Trophoblast cell (in vitro differentiated cells and primary cell): ENCODE measurements around the gene MAPK8IP2.
"Not testable (repeated sequence)": the region's sequence is repeated elsewhere in the genome, so short reads cannot be mapped to it uniquely, and the experiment has no call there.

Experiments
- DNase-seq, 2 donors: peaks; one replicate each; pipeline ENCODE4 v3.0.0-alpha.2; 2016
- H2AFZ ChIP-seq: 2 replicates; pipeline ENCODE4 v1.6.1; 2013; ENCODE audit warnings: low read length, moderate library complexity, mild to moderate bottlenecking; ENCODE audit not compliant: insufficient read depth, poor library complexity
- H2AK5ac ChIP-seq: 2 replicates; pipeline ENCODE4 v1.6.1; 2013; ENCODE audit warnings: mild to moderate bottlenecking, low read length
- H2BK120ac ChIP-seq: 2 replicates; pipeline ENCODE4 v1.6.1; 2013; ENCODE audit warnings: low read length, mild to moderate bottlenecking, moderate library complexity; ENCODE audit not compliant: insufficient read depth, poor library complexity
- H2BK12ac ChIP-seq: 2 replicates; pipeline ENCODE4 v1.6.1; 2013; ENCODE audit warnings: mild to moderate bottlenecking, low read length, moderate library complexity
- H2BK5ac ChIP-seq: 2 replicates; pipeline ENCODE4 v1.6.1; 2013; ENCODE audit warnings: low read length, low read depth, moderate library complexity, mild to moderate bottlenecking; ENCODE audit not compliant: poor library complexity
- H3K14ac ChIP-seq: 2 replicates; pipeline ENCODE4 v1.6.1; 2013; ENCODE audit warnings: mild to moderate bottlenecking, low read length
- H3K18ac ChIP-seq: 2 replicates; pipeline ENCODE4 v1.6.1; 2013; ENCODE audit warnings: mild to moderate bottlenecking, low read length
- H3K23ac ChIP-seq: 2 replicates; pipeline ENCODE4 v1.6.1; 2013; ENCODE audit warnings: low read length
- H3K27ac ChIP-seq: 2 replicates; pipeline ENCODE4 v1.5.1; 2013; ENCODE audit warnings: low read depth, mild to moderate bottlenecking, inconsistent platforms, low read length, moderate library complexity
- H3K27me3 ChIP-seq: 2 replicates; pipeline ENCODE4 v1.6.1; 2013; ENCODE audit warnings: inconsistent platforms, mild to moderate bottlenecking, low read length, moderate library complexity; ENCODE audit not compliant: insufficient read depth
- H3K36me3 ChIP-seq, 2 experiments: 1 replicate in 1 of 2; 2 replicates in 1 of 2; pipeline ENCODE4 v1.6.1; 2013; ENCODE audit warnings: low read length in 2 of 2, mild to moderate bottlenecking in 2 of 2, moderate library complexity in 1 of 2; ENCODE audit not compliant: insufficient read depth in 2 of 2, control insufficient read depth in 1 of 2
- H3K4ac ChIP-seq: 2 replicates; pipeline ENCODE4 v1.6.1; 2013; ENCODE audit warnings: low read depth, mild to moderate bottlenecking, low read length, moderate library complexity
- H3K4me1 ChIP-seq, 2 experiments: 1 replicate in 1 of 2; 2 replicates in 1 of 2; pipeline ENCODE4 v1.6.1; 2013; ENCODE audit warnings: low read length in 2 of 2, mild to moderate bottlenecking in 2 of 2, moderate library complexity in 1 of 2; ENCODE audit not compliant: insufficient read depth in 2 of 2, control insufficient read depth in 1 of 2
- H3K4me2 ChIP-seq: 2 replicates; pipeline ENCODE4 v1.6.1; 2013; ENCODE audit warnings: inconsistent platforms, mild to moderate bottlenecking, low read length, moderate library complexity
- H3K4me3 ChIP-seq: 2 replicates; pipeline ENCODE4 v1.5.1; 2013; ENCODE audit warnings: mild to moderate bottlenecking, low read depth, low read length, inconsistent platforms
- H3K79me1 ChIP-seq: one replicate; pipeline ENCODE4 v1.6.1; 2013; ENCODE audit warnings: low read length
- H3K79me2 ChIP-seq: 2 replicates; pipeline ENCODE4 v1.6.1; 2013; ENCODE audit warnings: low read length, mild to moderate bottlenecking; ENCODE audit not compliant: control insufficient read depth, insufficient read depth, poor library complexity
- H3K9ac ChIP-seq: 2 replicates; pipeline ENCODE4 v1.6.1; 2013; ENCODE audit warnings: mild to moderate bottlenecking, low read length
- H3K9me3 ChIP-seq: 2 replicates; pipeline ENCODE4 v1.6.1; 2013; ENCODE audit warnings: low read depth, mild to moderate bottlenecking, control low read depth, inconsistent platforms, low read length; ENCODE audit not compliant: insufficient read depth
- H4K12ac ChIP-seq: 2 replicates; pipeline ENCODE4 v1.6.1; 2013; ENCODE audit warnings: low read depth, mild to moderate bottlenecking, low read length, moderate library complexity
- H4K8ac ChIP-seq: 2 replicates; pipeline ENCODE4 v1.6.1; 2013; ENCODE audit warnings: low read depth, mild to moderate bottlenecking, low read length, moderate library complexity
- H4K91ac ChIP-seq: one replicate; pipeline ENCODE4 v1.6.1; 2013; ENCODE audit warnings: low read depth, mild to moderate bottlenecking, low read length, moderate library complexity
- WGBS: extraction: QIAGEN DNeasy Blood & Tissue Kit; methylation state at CpG from one replicate; pipeline ENCODE4 v1.1.7; 2013; ENCODE audit warnings: missing lambda C conversion rate; ENCODE audit not compliant: insufficient read length, insufficient coverage; ENCODE audit errors: extremely low coverage; 5-methylcytosine and 5-hydroxymethylcytosine counted together

MAPK8IP2 gene

DNA sequence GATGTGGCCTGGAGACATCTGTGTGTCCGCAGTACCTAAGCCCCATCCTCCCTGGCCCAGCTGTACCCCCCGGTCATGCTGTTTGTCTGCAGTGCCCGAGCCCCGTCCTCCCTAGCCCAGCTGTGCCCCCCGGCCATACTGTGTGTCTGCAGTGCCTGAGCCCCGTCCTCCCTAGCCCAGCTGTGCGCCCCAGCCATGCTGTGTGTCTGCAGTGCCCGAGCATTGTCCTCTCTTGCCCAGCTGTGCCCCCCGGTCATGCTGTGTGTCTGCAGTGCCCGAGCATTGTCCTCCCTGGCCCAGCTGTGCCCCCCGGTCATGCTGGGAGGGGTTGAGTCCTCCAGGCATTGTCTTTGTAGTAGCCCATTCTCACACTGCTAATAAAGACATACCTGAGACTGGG, 35.0 kb downstream of the MAPK8IP2 start:
- Histone ChIP-seq H3K4ac (no peak overlapping the region), H2AFZ (no peak overlapping the region), H2BK12ac (no peak overlapping the region), H3K36me3 (no peaks in the 10 kb centered on the region), H3K27ac (no peak overlapping the region), H4K91ac (no peak overlapping the region), H4K12ac (no peak overlapping the region), H3K4me3 (no peak overlapping the region), H3K4me1 (no peaks in the 10 kb centered on the region), H3K4me2 (no peak overlapping the region), H3K18ac (no peak overlapping the region), H3K79me1 (no peaks in the 10 kb centered on the region), H3K9ac (no peak overlapping the region), H4K8ac (no peak overlapping the region), H3K79me2 (no peaks in the 10 kb centered on the region), H3K23ac (no peak overlapping the region), H3K14ac (no peak overlapping the region), H2AK5ac (no peak overlapping the region), H3K9me3 (peaks cover 2% of the 10 kb centered on the region), H2BK120ac (no peak overlapping the region), H3K27me3 (no peaks in the 10 kb centered on the region), H2BK5ac (no peak overlapping the region)
- no peak for DNase-seq
- no CpG with 5 or more reads among the region's 11 CpGs for WGBS

DNA sequence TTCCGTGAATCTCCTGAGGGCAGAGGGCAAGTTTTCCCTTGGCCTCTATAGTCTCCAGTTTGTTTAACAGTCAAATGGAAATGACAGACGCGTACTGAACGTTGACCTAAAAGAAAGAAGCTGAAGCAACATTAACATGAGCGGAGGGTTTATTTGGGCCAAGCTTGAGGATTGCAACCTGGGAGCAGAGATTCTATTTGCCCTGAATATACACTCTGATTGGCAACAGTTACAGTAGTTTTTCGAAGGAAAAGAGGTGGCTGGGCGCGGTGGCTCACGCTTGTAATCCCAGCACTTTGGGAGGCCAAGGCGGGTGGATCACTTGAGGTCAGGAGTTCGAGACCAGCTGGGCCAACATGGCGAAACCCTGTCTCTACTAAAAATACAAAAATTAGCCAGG, 39.7 kb downstream of the MAPK8IP2 start:
- H4K12ac ChIP-seq, H2BK5ac ChIP-seq, H2AFZ ChIP-seq, H2BK120ac ChIP-seq, H3K23ac ChIP-seq, H4K8ac ChIP-seq, H3K4me2 ChIP-seq, H3K79me1 ChIP-seq, H3K18ac ChIP-seq, H2BK12ac ChIP-seq, H3K4ac ChIP-seq, H4K91ac ChIP-seq, H3K27me3 ChIP-seq, H2AK5ac ChIP-seq, H3K36me3 ChIP-seq, DNase-seq, H3K27ac ChIP-seq, H3K9me3 ChIP-seq, H3K79me2 ChIP-seq, H3K9ac ChIP-seq, H3K4me1 ChIP-seq, H3K14ac ChIP-seq, H3K4me3 ChIP-seq: not testable (repeated sequence)
- no CpG with 5 or more reads among the region's 12 CpGs for WGBS

DNA sequence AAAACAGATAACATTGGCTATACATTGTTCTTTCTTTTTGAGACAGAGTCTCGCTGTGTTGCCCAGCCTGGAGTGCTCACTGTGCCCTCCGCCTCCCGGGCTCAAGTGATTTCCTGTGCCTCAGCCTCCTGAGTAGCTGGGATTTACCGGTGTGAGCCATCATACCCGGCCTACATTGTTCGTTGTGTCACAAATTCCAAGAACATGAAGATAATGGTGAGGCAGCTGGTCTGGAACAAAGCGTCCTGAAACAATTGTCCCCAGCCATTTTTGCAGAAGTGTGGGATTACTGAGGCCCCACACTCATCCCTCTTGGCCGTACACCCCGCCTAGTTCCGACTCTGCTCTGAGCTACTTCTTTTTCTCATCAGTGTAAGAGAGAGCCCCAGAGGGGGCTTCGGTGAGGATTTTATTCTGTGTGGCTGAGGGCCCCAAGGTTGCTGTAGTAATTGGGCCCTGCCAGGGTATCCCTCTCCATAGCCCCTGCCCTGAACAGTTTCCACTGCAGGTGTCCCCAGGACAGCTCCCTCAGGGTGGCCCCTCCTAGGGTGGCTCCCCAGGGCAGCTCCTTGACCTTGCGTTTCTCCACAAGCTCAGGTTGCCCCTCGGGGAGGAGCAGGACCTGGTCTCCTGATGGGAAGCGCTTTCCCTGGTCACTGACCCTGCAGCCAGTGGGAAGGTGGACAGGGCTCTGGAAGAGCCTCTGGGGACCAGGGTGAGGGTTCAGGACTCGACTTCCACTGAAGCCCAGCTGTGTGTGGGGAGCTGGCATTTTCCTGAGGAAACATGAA, 40.5 kb downstream of the MAPK8IP2 start:
- no peak for DNase-seq
- Histone ChIP-seq H3K27ac (no peak overlapping the region), H4K12ac (no peak overlapping the region), H3K4me1 (peaks cover 3 to 4% of the 10 kb centered on the region in 2 experiments), H3K4me3 (no peak overlapping the region), H3K79me2 (no peaks in the 10 kb centered on the region), H4K8ac (no peak overlapping the region), H2BK5ac (no peak overlapping the region), H2AFZ (no peak overlapping the region), H3K27me3 (peaks cover 3% of the 10 kb centered on the region), H3K9ac (no peak overlapping the region), H4K91ac (no peak overlapping the region), H3K9me3 (peaks cover 2% of the 10 kb centered on the region), H2AK5ac (no peak overlapping the region), H3K4ac (no peak overlapping the region), H2BK12ac (no peak overlapping the region), H3K18ac (no peak overlapping the region), H3K79me1 (no peaks in the 10 kb centered on the region), H3K4me2 (no peak overlapping the region), H3K14ac (no peak overlapping the region), H2BK120ac (no peak overlapping the region), H3K36me3 (no peaks in the 10 kb centered on the region), H3K23ac (no peak overlapping the region)
- WGBS, result no CpG with 5 or more reads among the region's 15 CpGs

DNA sequence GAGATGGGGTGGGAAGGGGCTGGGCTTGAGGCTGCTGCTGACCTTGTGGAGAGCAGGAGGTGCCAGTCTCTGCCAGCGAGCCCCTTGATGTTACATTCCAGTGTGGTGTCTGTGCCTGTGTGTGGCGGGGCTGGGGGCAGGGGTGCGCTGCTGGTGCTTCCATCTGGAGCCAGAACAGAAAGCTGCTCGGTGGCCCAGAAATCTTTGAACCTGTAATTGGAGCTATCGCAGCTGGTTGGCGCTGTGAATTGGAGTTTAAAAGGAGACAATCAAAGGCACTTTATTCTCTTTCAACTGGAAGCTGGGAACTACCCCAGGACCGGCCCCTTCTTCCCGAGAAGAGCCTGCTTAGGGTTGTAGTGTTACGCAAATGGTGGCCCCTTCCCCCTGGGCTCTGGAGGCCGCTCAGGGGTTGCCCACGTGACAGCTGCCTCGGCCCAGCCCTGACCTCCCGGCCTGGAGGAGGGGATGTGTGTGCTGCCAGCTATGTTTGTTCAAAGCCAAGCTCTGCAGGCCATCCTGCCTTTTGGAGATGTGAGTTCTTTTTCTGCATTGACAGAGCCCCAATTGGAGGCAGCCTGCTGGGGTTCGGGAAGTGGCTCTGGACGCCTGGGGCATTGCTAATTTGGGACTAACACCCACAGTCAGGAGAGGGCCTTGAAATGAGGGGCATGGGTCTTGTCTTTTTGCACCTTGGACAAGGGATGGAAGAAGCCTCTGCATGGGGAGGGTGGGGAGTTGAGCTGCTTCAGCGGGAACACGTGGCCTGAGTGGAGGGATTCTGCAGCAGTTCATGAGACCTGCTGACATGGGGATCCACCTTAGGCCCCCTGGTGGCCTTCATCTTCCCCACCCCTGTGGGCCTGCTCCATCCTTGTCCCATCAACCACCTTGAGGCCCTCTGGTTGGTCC, 41.4 kb downstream of the MAPK8IP2 start:
- WGBS, result no CpG with 5 or more reads among the region's 17 CpGs

More for the DNA sequence above, 41.4 kb downstream of the MAPK8IP2 start:
- Histone ChIP-seq H4K8ac (no peak overlapping the region), H3K79me1 (no peaks in the 10 kb centered on the region), H3K9ac (no peak overlapping the region), H3K79me2 (no peaks in the 10 kb centered on the region), H3K27ac (no peak overlapping the region), H4K12ac (no peak overlapping the region), H3K18ac (no peak overlapping the region), H3K27me3 (peaks cover 3% of the 10 kb centered on the region), H3K4me3 (no peak overlapping the region), H3K4ac (no peak overlapping the region), H3K9me3 (peaks cover 2% of the 10 kb centered on the region), H3K4me1 (peaks cover 3 to 4% of the 10 kb centered on the region in 2 experiments), H2AFZ (no peak overlapping the region), H4K91ac (no peak overlapping the region), H3K4me2 (no peak overlapping the region), H3K36me3 (no peaks in the 10 kb centered on the region), H3K14ac (no peak overlapping the region), H2BK12ac (no peak overlapping the region), H2AK5ac (no peak overlapping the region), H3K23ac (no peak overlapping the region), H2BK5ac (no peak overlapping the region), H2BK120ac (no peak overlapping the region)
- DNase-seq, result no peak
